ENCODE measurements around the gene HMGN5.

- TF ChIP-seq EP300 (IDR thresholded peaks at IDR 0.05; ENCODE audit: borderline replicate concordance in 1 of 2, low read depth in 1 of 2, low read length in 1 of 2): no peak
- TF ChIP-seq CTCF (IDR thresholded peaks at IDR 0.05): no peak
- TF ChIP-seq EZH2phosphoT487 (IDR thresholded peaks at IDR 0.05; ENCODE audit: borderline replicate concordance, low read depth): no peak
- no peak for TF ChIP-seq REST (IDR thresholded peaks at IDR 0.05; ENCODE audit: low read depth, low read length)
- no peak for TF ChIP-seq USF2 (IDR thresholded peaks at IDR 0.05; ENCODE audit: borderline replicate concordance, low read depth, low read length)
- TF ChIP-seq SMC3 (IDR thresholded peaks at IDR 0.05; ENCODE audit: low read depth, low read length): no peak
- TF ChIP-seq FOSL2 (IDR thresholded peaks at IDR 0.05; ENCODE audit: borderline replicate concordance, low read depth): no peak
- TF ChIP-seq POLR2AphosphoS5 (IDR thresholded peaks at IDR 0.05; ENCODE audit: low read depth, low read length): no peak
- TF ChIP-seq NFIC (IDR thresholded peaks at IDR 0.05; ENCODE audit: borderline replicate concordance): no peak
- TF ChIP-seq SIN3A (IDR thresholded peaks at IDR 0.05; ENCODE audit: borderline replicate concordance, low read depth, low read length): no peak
Observed at GRCh38 chrX:81229901-81230300, 28.2 kb upstream of the HMGN5 start.

Data from SK-N-SH (cell line).